Measurements from ENCODE around the gene LAMB1.

DNA sequence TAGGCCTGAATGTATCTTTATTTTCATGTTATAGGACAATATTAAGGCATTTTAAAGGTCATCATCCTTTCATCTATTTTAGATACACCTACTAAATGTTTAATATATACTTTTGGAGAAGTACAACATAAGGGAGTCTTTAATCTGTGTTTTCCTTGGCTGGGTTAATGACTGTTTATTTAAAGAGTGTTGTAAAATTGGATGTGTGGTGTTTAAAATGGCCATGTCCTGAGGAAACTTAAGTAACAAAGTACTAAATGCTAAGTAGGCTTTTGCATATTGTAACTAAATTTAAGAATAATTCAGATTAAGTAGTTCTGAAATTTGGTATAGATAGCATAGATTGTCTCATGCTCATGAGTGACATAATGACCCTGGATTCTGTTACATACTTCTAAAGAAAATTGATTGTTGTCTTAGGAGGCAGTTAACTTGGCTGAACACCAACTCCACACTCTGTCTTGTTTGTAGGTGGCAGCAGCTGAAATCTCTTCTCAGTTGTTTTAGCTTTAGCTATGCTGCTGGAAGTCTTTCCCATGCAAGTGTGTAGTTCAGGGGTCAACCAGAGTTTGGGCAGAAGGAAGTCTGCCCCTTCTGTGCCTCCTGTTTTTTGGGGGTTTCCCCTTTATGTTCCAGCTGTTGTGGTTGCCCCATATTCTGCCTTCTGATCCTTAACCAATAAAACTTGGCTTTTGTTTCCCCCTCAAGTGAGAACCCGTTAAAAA lies 82.8 kb downstream of the LAMB1 start:
- TF ChIP-seq, protein P1, sequence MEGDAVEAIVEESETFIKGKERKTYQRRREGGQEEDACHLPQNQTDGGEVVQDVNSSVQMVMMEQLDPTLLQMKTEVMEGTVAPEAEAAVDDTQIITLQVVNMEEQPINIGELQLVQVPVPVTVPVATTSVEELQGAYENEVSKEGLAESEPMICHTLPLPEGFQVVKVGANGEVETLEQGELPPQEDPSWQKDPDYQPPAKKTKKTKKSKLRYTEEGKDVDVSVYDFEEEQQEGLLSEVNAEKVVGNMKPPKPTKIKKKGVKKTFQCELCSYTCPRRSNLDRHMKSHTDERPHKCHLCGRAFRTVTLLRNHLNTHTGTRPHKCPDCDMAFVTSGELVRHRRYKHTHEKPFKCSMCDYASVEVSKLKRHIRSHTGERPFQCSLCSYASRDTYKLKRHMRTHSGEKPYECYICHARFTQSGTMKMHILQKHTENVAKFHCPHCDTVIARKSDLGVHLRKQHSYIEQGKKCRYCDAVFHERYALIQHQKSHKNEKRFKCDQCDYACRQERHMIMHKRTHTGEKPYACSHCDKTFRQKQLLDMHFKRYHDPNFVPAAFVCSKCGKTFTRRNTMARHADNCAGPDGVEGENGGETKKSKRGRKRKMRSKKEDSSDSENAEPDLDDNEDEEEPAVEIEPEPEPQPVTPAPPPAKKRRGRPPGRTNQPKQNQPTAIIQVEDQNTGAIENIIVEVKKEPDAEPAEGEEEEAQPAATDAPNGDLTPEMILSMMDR (conservative IDR thresholded peaks at IDR 0.05; ENCODE audit: low read depth, low read length) = no peak
- no peak for TF ChIP-seq EZH2phosphoT487 (IDR thresholded peaks at IDR 0.05; ENCODE audit: borderline replicate concordance, low read length)
- no peak for TF ChIP-seq EZH2 (IDR thresholded peaks at IDR 0.05; ENCODE audit: low read length, unreplicated experiment)
